K562 (cell line): ENCODE results near the gene UBE2H. TPM values are rescaled to one million over a fixed set of nuclear protein-coding genes. Genes with fewer than 3 reads are reported as not detected.
"Not testable (repeated sequence)": the region's sequence is repeated elsewhere in the genome, so short reads cannot be mapped to it uniquely, and the experiment has no call there.

Experiments used
- ADNP ChIP-seq: fragments of 200-800 bp; sonication (Bioruptor generic); IDR thresholded peaks from 2 replicates; pipeline ENCODE4 v1.6.1; 2016; ENCODE audit warnings: missing genetic modification characterization, missing compliant biosample characterization
- ARID1B ChIP-seq: fragments of 450-650 bp; IDR thresholded peaks from 2 replicates; pipeline ENCODE4 v1.6.1; 2016; ENCODE audit warnings: antibody characterized with exemption, mild to moderate bottlenecking, inconsistent platforms
- ARNT ChIP-seq, 2 experiments: fragments of 450-650 bp; IDR thresholded peaks; 2 replicates each; pipeline ENCODE4 v1.6.1; 2016; ENCODE audit warnings: mild to moderate bottlenecking in 1 of 2
- CBFA2T3 ChIP-seq: fragments of 450-650 bp; IDR thresholded peaks from 2 replicates; pipeline ENCODE4 v1.6.1; 2017
- CC2D1A ChIP-seq: fragments of 450-650 bp; IDR thresholded peaks from 2 replicates; pipeline ENCODE4 v1.6.1; 2017; ENCODE audit warnings: mild to moderate bottlenecking
- CTBP1 ChIP-seq: fragments of 450-650 bp; IDR thresholded peaks from 2 replicates; pipeline ENCODE4 v1.6.1; 2016; ENCODE audit warnings: borderline replicate concordance
- CXXC5 ChIP-seq: fragments of 250-450 bp; sonication (Bioruptor Pico); IDR thresholded peaks from 2 replicates; pipeline ENCODE4 v1.8.0; 2022; ENCODE audit warnings: inconsistent platforms, mild to moderate bottlenecking, moderate library complexity
- DPF2 ChIP-seq: fragments of 450-650 bp; IDR thresholded peaks from 2 replicates; pipeline ENCODE4 v1.6.1; 2016
- EGR1 ChIP-seq: fragments of 450-650 bp; conservative IDR thresholded peaks from 2 replicates; pipeline ENCODE4 v1.6.1; 2017; ENCODE audit warnings: mild to moderate bottlenecking
- GATAD2A ChIP-seq: fragments of 450-650 bp; IDR thresholded peaks from 2 replicates; pipeline ENCODE4 v1.6.1; 2017
- JUND ChIP-seq, 2 experiments: IDR thresholded peaks; 2 replicates in 1 of 2; 3 replicates in 1 of 2; pipeline ENCODE4 v1.6.1; 2011; ENCODE audit warnings: borderline replicate concordance in 2 of 2, low read depth in 2 of 2, low read length in 2 of 2, improper control_type of control experiment in 1 of 2, missing biosample characterization in 1 of 2, missing genetic modification characterization in 1 of 2, missing genetic modification reagents in 1 of 2
- MTA1 ChIP-seq: fragments of 450-650 bp; IDR thresholded peaks from 2 replicates; pipeline ENCODE4 v1.6.1; 2017; ENCODE audit warnings: borderline replicate concordance
- NCOA1 ChIP-seq: fragments of 450-650 bp; IDR thresholded peaks from 2 replicates; pipeline ENCODE4 v1.6.1; 2016; ENCODE audit warnings: low read depth
- NFE2 ChIP-seq: IDR thresholded peaks from 2 replicates; pipeline ENCODE4 v1.6.1; 2014; ENCODE audit warnings: antibody characterized with exemption, low read depth
- NR2C1 ChIP-seq, 2 experiments: fragments of 450-650 bp; IDR thresholded peaks; 2 replicates each; pipeline ENCODE4 v1.6.1; 2017; ENCODE audit warnings: mild to moderate bottlenecking in 2 of 2, antibody characterized with exemption in 1 of 2, inconsistent platforms in 1 of 2, missing compliant biosample characterization in 1 of 2, missing genetic modification characterization in 1 of 2
- POLR3A ChIP-seq: IDR thresholded peaks from 2 replicates; pipeline ENCODE4 v1.6.1; 2011; ENCODE audit warnings: borderline replicate concordance, mild to moderate bottlenecking, moderate library complexity; ENCODE audit not compliant: insufficient read length, insufficient read depth; ENCODE audit errors: extremely low read depth
- RCOR1 ChIP-seq, 2 experiments: IDR thresholded peaks; 2 replicates each; pipeline ENCODE4 v1.6.1; 2012; ENCODE audit warnings: low read depth in 2 of 2, low read length in 2 of 2, borderline replicate concordance in 1 of 2, improper control_type of control experiment in 1 of 2
- SMARCA4 ChIP-seq: fragments of 450-650 bp; IDR thresholded peaks from 2 replicates; pipeline ENCODE4 v1.6.1; 2016
- SMARCE1 ChIP-seq: fragments of 450-650 bp; IDR thresholded peaks from 2 replicates; pipeline ENCODE4 v1.7.1; 2016; ENCODE audit warnings: mild to moderate bottlenecking
- SOX6 ChIP-seq: fragments of 450-650 bp; IDR thresholded peaks from 2 replicates; pipeline ENCODE4 v1.6.1; 2014; ENCODE audit warnings: mild to moderate bottlenecking
- TAL1 ChIP-seq: fragments of 450-650 bp; IDR thresholded peaks from 2 replicates; pipeline ENCODE4 v1.6.1; 2016; ENCODE audit warnings: mild to moderate bottlenecking
- TCF3 ChIP-seq: sonication (generic); formaldehyde crosslinking; IDR thresholded peaks from 2 replicates; pipeline ENCODE4 v1.4.0; 2020; ENCODE audit warnings: mild to moderate bottlenecking, missing genetic modification reagents
- TRIM24 ChIP-seq, 2 experiments: fragments of 450-650 bp; IDR thresholded peaks; 2 replicates each; pipeline ENCODE4 v1.6.1; 2016
- polyA plus RNA-seq, 8 experiments: library from polyadenylated mRNA; depleted of rRNA in 4 of 8; stranded (reverse) in 5 of 8; unstranded in 3 of 8; fragments of >200 nt; fragmentation: Nextera tagmentation in 2 of 8; fragmentation: Illumina TruSeq in 1 of 8; extraction: Ambion mirVana in 2 of 8; extraction: Trizol in 1 of 8; gene quantifications; 2 replicates each; pipeline versions ENCODE4 v1.2.1 to v1.2.3, GENCODE V29; 2011 to 2014; ENCODE audit warnings: inconsistent platforms in 1 of 8, missing spikeins in 1 of 8
- total RNA-seq, 7 experiments: library from RNA; depleted of rRNA in 6 of 7; stranded (reverse); fragments of >200 nt in 6 of 7; fragmentation: Illumina TruSeq in 2 of 7; extraction: Trizol in 2 of 7; gene quantifications; 2 replicates each; pipeline versions ENCODE4 v1.2.1 to v1.2.3, GENCODE V29; 2011 to 2021; ENCODE audit warnings: low replicate concordance in 1 of 7
- TF ChIP-seq, protein P1 (sequence below), 2 experiments: fragments of 450-650 bp; IDR thresholded peaks; 2 replicates each; pipeline ENCODE4 v1.6.1; 2016; ENCODE audit warnings: mild to moderate bottlenecking in 2 of 2, borderline replicate concordance in 1 of 2, low read depth in 1 of 2, moderate library complexity in 1 of 2

Gene UBE2H
- total and polyA plus RNA-seq, 9 of the 15 experiments (the other 6 are each of a cell fraction or from before 2014, with no cell fraction given) = 6.3 to 33.0 (median 13.3) TPM

- 0 out of 2 replicates have a peak, but pooled peaks have one; percentile 51 for TF ChIP-seq CC2D1A
- 0 out of 2 replicates have a peak, but pooled peaks have one; percentile 23 for TF ChIP-seq GATAD2A
- TF ChIP-seq SMARCA4 = peak; percentile 49; the same call in 1 of the 2 replicates
- peak; percentile 41; the same call in 1 of the 2 replicates for TF ChIP-seq NR2C1 (IDR thresholded peaks at IDR 0.05)
- not testable (repeated sequence) for TF ChIP-seq NR2C1 (tag; IDR thresholded peaks at IDR 0.05); JUND (IDR thresholded peaks at IDR 0.05; ENCODE audit: borderline replicate concordance, low read depth, low read length)
- TF ChIP-seq CXXC5 (CRISPR knock-in tag) = peak; percentile 43; the same call in 1 of the 2 replicates
- TF ChIP-seq CBFA2T3 = peak; percentile 79
- TF ChIP-seq TCF3 (CRISPR knock-in tag) = peak; percentile 66
- peak; percentile 53 for TF ChIP-seq TAL1
- peak; percentile 78; the same call in 1 of the 2 replicates for TF ChIP-seq SOX6
- TF ChIP-seq RCOR1 (IDR thresholded peaks at IDR 0.05; ENCODE audit: borderline replicate concordance in 1 of 2, low read depth in 2 of 2, low read length in 2 of 2) = 0 out of 4 replicates have a peak, but pooled peaks of 1 of the 2 experiments have one; percentile 18
- peak; percentile 74 for TF ChIP-seq DPF2
- peak; percentile 52 for TF ChIP-seq EGR1
- peak; percentile 58 for TF ChIP-seq POLR3A
- peak; percentile 73; the same call in 1 of the 2 replicates for TF ChIP-seq ARID1B
- peak; percentile 25; the same call in 1 of the 2 replicates for TF ChIP-seq NFE2
- TF ChIP-seq ADNP (tag) = peak; percentile 58
- TF ChIP-seq CTBP1 = peak; percentile 55; the same call in 1 of the 2 replicates
- TF ChIP-seq JUND (tag; IDR thresholded peaks at IDR 0.05; ENCODE audit: borderline replicate concordance, low read depth, low read length) = 0 out of 3 replicates have a peak, but pooled peaks have one; percentile 23
- TF ChIP-seq TRIM24 (IDR thresholded peaks at IDR 0.05) = peak; percentile 29; a peak in 2 of 4 replicates
- TF ChIP-seq SMARCE1 = peak; percentile 80
- TF ChIP-seq, protein P1, sequence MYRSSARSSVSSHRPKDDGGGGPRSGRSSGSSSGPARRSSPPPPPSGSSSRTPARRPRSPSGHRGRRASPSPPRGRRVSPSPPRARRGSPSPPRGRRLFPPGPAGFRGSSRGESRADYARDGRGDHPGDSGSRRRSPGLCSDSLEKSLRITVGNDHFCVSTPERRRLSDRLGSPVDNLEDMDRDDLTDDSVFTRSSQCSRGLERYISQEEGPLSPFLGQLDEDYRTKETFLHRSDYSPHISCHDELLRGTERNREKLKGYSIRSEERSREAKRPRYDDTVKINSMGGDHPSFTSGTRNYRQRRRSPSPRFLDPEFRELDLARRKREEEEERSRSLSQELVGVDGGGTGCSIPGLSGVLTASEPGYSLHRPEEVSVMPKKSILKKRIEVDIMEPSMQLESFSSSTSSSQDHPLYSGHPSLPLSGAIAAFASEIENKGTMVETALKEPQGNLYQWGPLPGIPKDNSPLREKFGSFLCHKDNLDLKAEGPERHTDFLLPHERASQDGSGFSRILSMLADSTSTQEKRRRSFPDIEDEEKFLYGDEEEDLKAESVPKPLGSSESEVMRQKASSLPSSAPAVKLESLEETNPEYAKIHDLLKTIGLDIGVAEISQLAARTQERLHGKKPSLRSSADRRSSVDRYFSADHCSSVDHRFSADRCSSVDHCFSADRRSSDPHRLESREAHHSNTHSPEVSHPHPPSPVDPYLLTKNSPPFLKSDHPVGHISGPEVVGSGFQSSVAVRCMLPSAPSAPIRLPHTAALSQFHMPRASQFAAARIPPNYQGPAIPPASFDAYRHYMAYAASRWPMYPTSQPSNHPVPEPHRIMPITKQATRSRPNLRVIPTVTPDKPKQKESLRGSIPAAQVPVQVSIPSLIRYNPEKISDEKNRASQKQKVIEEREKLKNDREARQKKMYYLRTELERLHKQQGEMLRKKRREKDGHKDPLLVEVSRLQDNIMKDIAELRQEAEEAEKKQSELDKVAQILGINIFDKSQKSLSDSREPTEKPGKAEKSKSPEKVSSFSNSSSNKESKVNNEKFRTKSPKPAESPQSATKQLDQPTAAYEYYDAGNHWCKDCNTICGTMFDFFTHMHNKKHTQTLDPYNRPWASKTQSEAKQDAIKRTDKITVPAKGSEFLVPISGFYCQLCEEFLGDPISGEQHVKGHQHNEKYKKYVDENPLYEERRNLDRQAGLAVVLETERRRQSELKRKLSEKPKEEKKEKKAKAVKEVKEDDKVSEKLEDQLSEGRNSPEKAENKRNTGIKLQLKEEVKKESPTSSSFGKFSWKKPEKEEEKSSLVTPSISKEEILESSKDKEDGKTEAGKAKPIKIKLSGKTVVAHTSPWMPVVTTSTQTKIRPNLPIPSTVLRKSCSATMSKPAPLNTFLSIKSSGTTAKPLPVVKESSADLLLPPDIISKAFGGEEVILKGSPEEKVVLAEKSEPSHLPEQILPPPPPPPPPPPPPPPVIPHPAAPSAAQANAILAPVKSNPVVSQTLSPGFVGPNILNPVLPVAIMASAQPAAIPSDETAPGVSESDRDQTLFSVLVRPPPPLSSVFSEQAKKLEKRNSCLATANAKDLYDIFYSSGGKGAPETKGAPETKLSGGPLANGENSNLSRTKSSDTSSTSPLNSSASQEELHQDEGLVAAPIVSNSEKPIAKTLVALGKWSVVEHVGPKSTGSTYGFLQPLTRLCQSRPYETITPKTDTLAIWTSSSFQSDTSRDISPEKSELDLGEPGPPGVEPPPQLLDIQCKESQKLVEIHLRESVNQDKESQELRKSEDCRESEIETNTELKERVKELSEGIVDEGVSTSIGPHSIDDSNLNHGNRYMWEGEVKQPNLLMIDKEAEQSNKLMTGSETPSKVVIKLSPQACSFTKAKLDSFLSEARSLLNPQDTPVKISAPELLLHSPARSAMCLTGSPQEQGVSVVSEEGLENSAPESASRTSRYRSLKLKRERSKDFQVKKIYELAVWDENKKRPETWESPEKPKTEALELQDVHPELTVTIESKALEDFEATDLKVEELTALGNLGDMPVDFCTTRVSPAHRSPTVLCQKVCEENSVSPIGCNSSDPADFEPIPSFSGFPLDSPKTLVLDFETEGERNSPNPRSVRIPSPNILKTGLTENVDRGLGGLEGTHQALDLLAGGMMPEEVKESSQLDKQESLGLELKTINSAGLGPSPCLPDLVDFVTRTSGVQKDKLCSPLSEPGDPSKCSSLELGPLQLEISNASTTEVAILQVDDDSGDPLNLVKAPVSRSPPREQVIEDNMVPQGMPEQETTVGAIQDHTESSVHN (IDR thresholded peaks at IDR 0.05; ENCODE audit: borderline replicate concordance in 1 of 2, low read depth in 1 of 2) = 0 out of 4 replicates have a peak, but pooled peaks of 1 of the 2 experiments have one; percentile 21
- peak; percentile 25; the same call in 1 of the 2 replicates for TF ChIP-seq MTA1
- TF ChIP-seq NCOA1 = peak; percentile 23; the same call in 1 of the 2 replicates
- peak in 1 of 2 experiments; percentile 29; a peak in 1 of 4 replicates for TF ChIP-seq ARNT (IDR thresholded peaks at IDR 0.05)
These were observed 92.0 kb downstream of the UBE2H start (continued) for GRCh38 chr7:129860784-129861183.
